ENCODE results near the gene DOK7.

DOK7 gene

GRCh38 chr4:3476936-3477749 lies 14.0 kb downstream of the DOK7 start:
- DNase-seq = no peak

DNA sequence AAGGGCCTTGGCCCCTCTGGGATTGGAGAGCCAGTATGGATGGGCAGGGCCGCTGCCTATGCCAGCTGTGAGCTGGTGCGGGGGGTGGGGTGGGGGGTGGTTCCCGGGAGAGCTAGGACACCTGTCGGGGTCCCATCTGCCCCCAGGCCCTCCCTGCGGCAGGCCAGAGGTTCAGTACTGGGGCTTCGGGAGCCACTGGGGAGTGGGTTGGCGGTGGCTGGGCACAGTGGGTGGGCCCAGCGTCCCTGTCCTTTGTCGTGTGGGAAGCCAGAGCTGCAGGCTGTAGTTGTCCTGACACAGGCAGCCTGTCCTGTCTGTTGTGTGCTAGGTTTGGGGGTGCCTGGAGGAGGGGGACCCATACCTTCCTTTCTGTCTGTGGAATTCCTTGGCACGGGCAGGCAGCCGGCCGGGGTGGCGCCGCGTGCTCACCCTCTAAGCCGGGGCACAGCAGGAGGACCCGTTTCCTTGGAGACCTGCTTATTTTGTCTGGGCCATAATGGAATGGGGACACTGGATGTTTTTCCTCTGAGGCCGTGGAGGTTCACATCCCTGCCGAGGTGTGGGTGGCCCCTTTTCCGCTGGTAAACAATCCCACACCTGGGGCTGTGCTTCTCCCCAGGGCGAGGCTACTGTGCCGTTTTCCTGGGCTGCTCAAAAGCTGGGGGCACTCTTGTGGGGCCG lies 14.8 kb downstream of the DOK7 start:
- DNase-seq = no peak

- DNase-seq = no peak
Observed at GRCh38 chr4:3478446-3479357, 15.6 kb downstream of the DOK7 start.

- DNase-seq = no peak
Observed at GRCh38 chr4:3479358-3480101, 16.4 kb downstream of the DOK7 start.

GRCh38 chr4:3480528-3481112 lies 17.5 kb downstream of the DOK7 start:
- peak; percentile 77 for DNase-seq

GRCh38 chr4:3481113-3481531 lies 18.0 kb downstream of the DOK7 start:
- DNase-seq = no peak

DNA sequence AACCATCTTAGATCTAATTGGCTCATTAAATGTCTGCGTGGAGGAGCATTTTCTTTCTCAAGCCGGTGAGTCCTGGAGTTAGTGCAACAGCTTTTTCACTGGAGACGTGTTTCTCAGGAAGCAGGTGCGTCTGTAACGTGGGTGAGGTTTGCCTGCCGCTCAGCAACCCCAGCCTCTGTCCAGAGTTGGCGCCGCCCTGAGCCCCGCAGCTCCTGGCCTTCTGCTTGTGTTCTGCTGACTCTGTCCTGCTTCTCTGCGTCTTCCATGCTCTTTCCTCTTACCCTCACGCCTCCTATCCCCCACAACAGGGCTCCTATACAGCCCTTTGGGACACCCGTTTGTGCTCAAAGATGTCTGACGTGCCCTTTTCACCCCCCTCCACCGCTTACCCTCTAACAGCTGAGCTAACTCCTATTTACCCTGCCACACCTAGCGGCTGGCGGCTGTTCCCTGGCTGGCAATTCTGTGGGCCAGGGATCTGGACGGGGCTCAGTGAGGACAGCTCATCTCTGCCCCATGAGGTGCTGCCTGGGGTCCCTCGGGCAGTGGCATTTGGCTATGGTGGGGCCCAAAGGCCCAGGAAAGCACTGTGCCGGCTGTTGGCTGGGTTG lies 18.8 kb downstream of the DOK7 start:
- no peak for DNase-seq

- no peak for DNase-seq
Observed at GRCh38 chr4:3482707-3483106, 19.6 kb downstream of the DOK7 start.

DNA sequence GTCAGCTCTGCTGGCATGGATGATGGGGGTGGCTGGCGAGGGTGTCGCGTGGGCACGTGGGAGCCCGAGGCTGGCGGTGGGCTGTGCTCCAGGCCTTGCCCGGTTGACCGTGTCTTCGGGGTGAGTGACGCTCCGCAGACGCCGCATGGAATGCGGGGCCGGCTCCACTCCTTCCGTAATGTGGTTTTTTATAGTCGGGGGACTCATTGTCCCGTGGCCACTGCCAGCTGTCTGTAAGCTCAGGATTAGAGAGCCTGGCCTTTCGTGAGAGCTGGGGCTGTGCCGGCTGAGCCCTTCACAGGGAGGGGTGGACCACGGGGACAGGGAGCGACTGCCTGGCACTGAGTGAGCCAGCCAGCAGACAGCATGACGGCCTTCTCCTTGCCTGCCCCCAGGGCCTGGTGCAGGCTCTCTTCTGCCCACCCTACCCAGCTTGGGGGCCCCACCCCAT lies 20.4 kb downstream of the DOK7 start:
- no peak for DNase-seq

DNA sequence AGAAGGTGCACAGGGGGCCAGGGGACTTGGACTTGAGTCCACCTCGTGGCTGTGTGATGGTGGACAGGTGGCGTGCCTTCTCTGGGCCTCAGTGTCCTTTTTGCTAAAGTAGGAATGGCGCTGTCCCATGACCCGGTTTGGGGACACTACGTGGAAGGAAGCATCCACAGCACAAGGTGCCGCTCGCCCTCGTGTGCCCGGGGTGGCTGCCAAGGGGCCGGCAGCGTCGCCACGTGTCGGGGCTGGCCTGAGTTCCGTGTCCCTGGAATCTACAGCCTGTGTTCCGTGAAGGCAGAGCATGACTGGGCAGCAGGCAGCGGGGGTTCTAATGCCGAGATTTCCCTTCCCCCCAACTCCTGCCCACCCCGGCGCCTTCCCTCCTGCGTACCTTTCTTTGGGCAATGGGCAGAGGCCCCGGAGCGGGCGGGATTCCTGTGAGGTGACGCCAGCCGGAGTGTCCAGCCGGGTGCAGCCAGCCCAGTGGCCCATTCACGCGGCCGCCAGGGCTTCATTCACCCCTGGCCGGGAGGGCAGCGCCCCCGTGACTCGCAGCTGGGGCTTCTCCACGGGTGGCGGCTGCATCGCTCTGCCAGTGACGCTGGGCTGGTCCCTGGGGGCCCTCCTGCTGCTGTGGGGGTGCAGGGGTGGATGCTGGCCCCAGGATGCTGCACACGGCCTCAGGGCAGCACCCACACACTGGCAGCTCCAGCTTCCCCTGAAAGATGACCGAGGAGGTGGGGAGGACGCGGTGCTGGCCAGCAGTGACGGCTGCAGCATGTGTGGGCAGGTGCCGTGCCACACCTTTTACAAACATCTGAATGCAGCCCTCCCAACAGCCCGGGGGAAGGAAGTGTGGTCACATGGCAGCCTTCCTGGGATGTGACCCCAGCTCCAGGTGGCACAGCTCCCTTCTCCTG lies 21.2 kb downstream of the DOK7 start:
- no peak for DNase-seq

DNA sequence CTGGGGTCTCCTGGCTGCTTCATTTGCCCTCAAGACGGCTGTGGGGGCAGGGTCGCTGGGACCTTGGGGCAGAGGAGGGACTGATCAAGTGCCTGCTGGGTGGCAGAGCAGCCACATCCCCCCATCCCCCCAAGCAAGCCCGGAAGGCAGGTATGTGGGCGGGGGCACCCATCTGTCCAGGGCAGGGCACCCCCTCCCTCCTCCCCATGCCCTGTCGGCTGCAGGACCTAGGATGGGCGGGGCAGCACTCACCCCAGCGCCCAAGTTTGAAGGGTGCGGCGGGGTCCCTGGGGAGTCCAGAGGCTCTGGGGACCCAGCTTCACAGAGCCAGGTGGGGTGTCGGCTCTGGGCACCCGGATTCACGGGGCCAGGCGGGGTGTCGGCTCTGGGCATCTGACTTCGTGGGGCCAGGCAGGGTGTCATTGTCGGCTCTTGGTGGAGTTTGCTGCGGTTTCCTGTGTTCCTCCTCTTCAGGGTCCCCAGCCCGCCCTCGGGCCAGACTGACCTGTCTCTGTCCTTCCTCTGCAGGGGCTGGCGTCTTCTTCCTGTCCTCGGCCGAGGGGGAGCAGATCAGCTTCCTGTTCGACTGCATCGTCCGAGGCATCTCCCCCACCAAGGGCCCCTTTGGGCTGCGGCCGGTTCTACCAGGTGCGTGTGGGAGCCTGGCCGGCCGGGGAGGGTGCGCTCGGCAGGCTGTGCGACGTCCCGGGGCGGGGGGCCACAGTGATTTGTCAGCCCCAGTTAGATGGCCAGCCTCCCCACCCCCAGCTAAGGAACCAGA lies 22.1 kb downstream of the DOK7 start:
- no peak for DNase-seq

DNA sequence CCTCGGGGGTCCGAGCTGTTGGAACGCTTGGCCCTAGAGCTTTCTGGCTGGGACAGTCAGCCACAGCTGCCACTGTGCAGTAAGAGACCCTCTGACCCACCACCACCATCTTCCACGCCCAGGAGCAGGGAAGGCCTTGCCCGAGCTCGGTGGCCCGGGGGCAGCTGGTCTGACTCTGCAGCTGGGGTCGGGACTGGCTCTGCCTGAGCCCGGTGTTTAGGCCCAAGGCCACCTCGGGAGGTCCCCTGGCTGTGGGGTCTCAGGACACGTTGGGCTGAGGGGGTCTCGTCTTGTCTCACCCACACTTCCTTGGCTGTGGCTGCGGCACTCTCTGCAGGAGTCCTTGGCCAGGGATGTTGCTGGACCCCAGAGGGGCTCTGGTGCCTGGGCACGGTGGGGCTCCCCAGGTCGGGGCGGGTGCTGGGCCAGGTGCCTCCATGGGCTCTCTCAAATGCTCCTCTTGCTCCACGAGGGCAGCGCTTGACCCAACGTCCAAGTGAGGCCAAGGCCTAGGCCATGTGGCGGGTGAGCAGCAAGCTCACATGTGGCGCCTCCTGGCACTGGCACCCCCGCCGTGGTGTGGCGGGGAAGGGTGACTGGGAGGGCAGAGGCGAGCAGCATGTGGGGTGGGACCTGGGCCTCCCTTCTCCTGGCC lies 22.9 kb downstream of the DOK7 start:
- no peak for DNase-seq

DNA sequence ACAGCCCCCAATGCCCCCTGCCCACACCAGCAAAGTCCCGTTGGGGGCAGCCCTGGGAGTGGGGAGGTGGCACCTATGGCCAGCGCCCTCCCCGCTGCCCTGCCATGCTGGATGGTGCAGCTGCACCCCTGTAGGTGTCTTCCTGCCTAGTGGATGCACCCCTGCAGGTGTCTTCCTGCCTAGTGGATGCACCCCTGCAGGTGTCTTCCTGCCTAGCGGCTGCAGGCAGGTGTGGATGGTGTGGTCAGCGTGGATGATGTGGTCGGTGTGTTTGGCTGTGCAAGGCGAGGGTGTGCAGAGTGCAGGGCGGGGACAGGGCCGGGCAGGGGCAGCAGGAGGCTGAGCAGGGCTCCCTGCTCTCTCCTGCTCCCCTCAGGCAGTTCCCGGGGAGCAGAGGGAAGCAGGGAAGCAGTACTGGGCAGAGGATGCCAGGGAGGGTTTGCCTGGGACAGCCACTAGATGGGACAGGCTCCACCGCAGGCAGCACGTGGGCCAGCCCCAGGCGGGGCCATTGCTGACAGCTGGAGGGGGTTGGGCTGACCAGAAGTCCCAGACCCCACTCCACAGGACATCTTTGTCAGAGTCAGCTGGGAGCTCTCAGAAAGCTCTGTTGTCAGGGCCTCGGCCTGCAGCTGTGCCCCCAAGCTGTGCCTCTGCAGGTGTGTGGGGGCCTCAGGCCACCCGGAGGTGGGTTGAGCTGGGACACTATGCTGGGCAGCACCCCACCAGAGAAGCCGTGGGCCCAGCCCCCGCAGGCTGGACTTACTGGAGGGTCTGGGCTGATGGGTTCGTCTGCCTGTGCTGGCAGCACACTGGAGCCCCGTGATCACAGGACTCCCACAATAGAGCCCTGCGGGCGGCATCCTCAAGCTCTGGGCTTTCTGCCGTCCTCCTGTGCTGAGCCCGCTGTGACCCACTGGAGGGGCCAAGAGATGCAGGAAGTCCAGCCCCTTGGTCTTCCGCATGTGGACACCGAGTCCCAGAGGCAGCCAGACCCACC lies 23.7 kb downstream of the DOK7 start:
- no peak for DNase-seq

- no peak for DNase-seq
Observed at GRCh38 chr4:3487861-3488260, 24.8 kb downstream of the DOK7 start.

DNA sequence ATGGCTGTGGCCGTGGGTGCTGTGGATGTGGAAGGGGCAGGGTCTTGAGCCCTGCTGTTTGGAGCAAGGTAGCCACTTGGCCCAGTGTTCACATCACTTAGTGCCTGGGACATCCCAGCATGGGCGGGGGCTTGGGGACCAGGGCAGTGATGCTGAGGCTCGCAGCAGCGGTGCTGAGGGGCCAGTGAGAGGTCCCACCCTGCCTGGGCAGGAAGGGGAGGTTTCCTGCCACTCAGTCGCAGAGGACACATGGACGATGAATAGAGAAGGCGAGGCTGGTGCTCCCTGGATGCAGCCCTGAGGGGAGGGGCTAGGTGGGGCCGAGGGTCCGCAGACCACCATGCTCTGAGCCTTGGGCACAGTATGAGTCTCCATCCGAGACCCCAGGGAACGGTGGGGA lies 25.7 kb downstream of the DOK7 start:
- no peak for DNase-seq

GRCh38 chr4:3489451-3489962 lies 26.4 kb downstream of the DOK7 start:
- DNase-seq = no peak

- no peak for DNase-seq
Observed at GRCh38 chr4:3491681-3492405, 28.7 kb downstream of the DOK7 start.

Data from activated CD8-positive, alpha-beta memory T cell treated with anti-CD3 and anti-CD28 coated beads, Interleukin-2, amount 50 U/mL, for 4 hours (primary cell).